HFF-Myc (cell line): ENCODE measurements around the gene RAB7B.

Source experiments
- DNase-seq: peaks from one replicate; pipeline ENCODE4 v3.0.0-alpha.2; 2011; ENCODE audit warnings: low read depth; ENCODE audit errors: extremely low read depth
- H3K4me3 ChIP-seq: replicated peaks from 2 replicates; pipeline ENCODE4 v1.5.1; 2011; ENCODE audit warnings: low read depth, mild to moderate bottlenecking, control low read depth, low read length
- CTCF ChIP-seq: IDR thresholded peaks from 2 replicates; pipeline ENCODE4 v1.5.1; 2012; ENCODE audit warnings: mild to moderate bottlenecking, low read depth, low read length, control low read depth; ENCODE audit errors: missing control alignments

RAB7B gene

GRCh38 chr1:206005234-206005633 lies 2.0 kb upstream of the RAB7B start:
- no peak overlapping the region for H3K4me3 ChIP-seq
- no peak for DNase-seq
- TF ChIP-seq CTCF = no peak

GRCh38 chr1:206004826-206005225 lies 1.6 kb upstream of the RAB7B start:
- H3K4me3 ChIP-seq = no peak overlapping the region
- TF ChIP-seq CTCF = no peak
- no peak for DNase-seq

GRCh38 chr1:206003854-206004800 lies 932 bp upstream of the RAB7B start:
- DNase-seq = no peak
- no peak overlapping the region for H3K4me3 ChIP-seq
- no peak for TF ChIP-seq CTCF

- DNase-seq = no peak
- TF ChIP-seq CTCF = no peak
- H3K4me3 ChIP-seq = 0 out of 2 replicates have a peak overlapping the region, but pooled peaks have one; percentile 18
Observed at GRCh38 chr1:206002160-206002559, 1.0 kb downstream of the RAB7B start.

GRCh38 chr1:206001476-206001888 lies 1.7 kb downstream of the RAB7B start:
- TF ChIP-seq CTCF = no peak
- peak overlapping the region; percentile 18 for H3K4me3 ChIP-seq
- peak; percentile 84 for DNase-seq

GRCh38 chr1:206000641-206001339 lies 2.4 kb downstream of the RAB7B start:
- H3K4me3 ChIP-seq = no peak overlapping the region
- no peak for TF ChIP-seq CTCF

More at GRCh38 chr1:206000641-206001339, 2.4 kb downstream of the RAB7B start:
- no peak for DNase-seq
